Mucosa of rectum (tissue), 2 donors: ENCODE measurements around the gene ING5.
"Not testable (repeated sequence)": the region's sequence is repeated elsewhere in the genome, so short reads cannot be mapped to it uniquely, and the experiment has no call there.

ENCODE experiments used
- H3K27ac ChIP-seq, 2 donors: one replicate each; pipeline ENCODE4 v1.7.0; 2013; ENCODE audit warnings: inconsistent platforms in 2 of 2, low read depth in 2 of 2, low read length in 2 of 2
- H3K27me3 ChIP-seq, 2 donors: one replicate each; pipeline ENCODE4 v1.7.0; 2013; ENCODE audit warnings: low read length in 2 of 2; ENCODE audit not compliant: control insufficient read depth in 2 of 2, insufficient read depth in 2 of 2
- H3K36me3 ChIP-seq, 2 donors: one replicate each; pipeline ENCODE4 v1.7.0; 2013; ENCODE audit warnings: low read length in 2 of 2; ENCODE audit not compliant: control insufficient read depth in 2 of 2, insufficient read depth in 2 of 2
- H3K4me1 ChIP-seq, 2 donors: one replicate each; pipeline ENCODE4 v1.7.0; 2013; ENCODE audit warnings: low read length in 2 of 2, mild to moderate bottlenecking in 1 of 2; ENCODE audit not compliant: control insufficient read depth in 2 of 2, insufficient read depth in 2 of 2
- H3K4me3 ChIP-seq, 2 donors: one replicate each; pipeline ENCODE4 v1.7.0; 2013; ENCODE audit warnings: low read length in 2 of 2
- H3K9ac ChIP-seq, 2 donors: one replicate each; pipeline ENCODE4 v1.7.0; 2013; ENCODE audit warnings: low read length in 2 of 2, low read depth in 1 of 2, mild to moderate bottlenecking in 1 of 2
- H3K9me3 ChIP-seq, 2 donors: one replicate each; pipeline ENCODE4 v1.7.0; 2013; ENCODE audit warnings: low read length in 2 of 2; ENCODE audit not compliant: control insufficient read depth in 2 of 2
- donor health status: healthy.
- donor health status: Normal muscosa, but diverticular disease.

The ING5 gene

GRCh38 chr2:241753493-241753892 is 51.7 kb downstream of the ING5 start:
- H3K9me3 ChIP-seq, result no peaks in the 10 kb centered on the region
- H3K36me3 ChIP-seq, result peaks cover 27 to 36% of the 10 kb centered on the region in 2 donors
- H3K27me3 ChIP-seq, result no peaks in the 10 kb centered on the region
- H3K4me3 ChIP-seq, result no peak overlapping the region
- no peak overlapping the region for H3K9ac ChIP-seq
- no peak overlapping the region for H3K27ac ChIP-seq
- no peaks in the 10 kb centered on the region for H3K4me1 ChIP-seq

GRCh38 chr2:241754042-241754441 is 52.2 kb downstream of the ING5 start:
- Histone ChIP-seq H3K27me3 (no peaks in the 10 kb centered on the region), H3K4me3 (no peak overlapping the region), H3K4me1 (no peaks in the 10 kb centered on the region), H3K27ac (no peak overlapping the region), H3K9ac (no peak overlapping the region), H3K36me3 (peaks cover 28 to 32% of the 10 kb centered on the region in 2 donors), H3K9me3 (no peaks in the 10 kb centered on the region)

- no peak overlapping the region for H3K27ac ChIP-seq
- peaks cover 29 to 32% of the 10 kb centered on the region in 2 donors for H3K36me3 ChIP-seq
- H3K27me3 ChIP-seq, result no peaks in the 10 kb centered on the region
- no peak overlapping the region for H3K4me3 ChIP-seq
- no peaks in the 10 kb centered on the region for H3K4me1 ChIP-seq
- no peak overlapping the region for H3K9ac ChIP-seq
- no peaks in the 10 kb centered on the region for H3K9me3 ChIP-seq
Observed at GRCh38 chr2:241755166-241755565, 53.3 kb downstream of the ING5 start.

- Histone ChIP-seq H3K9me3 (peaks cover 0 to 2% of the 10 kb centered on the region in 2 donors), H3K4me1 (no peaks in the 10 kb centered on the region), H3K27me3 (no peaks in the 10 kb centered on the region), H3K4me3 (no peak overlapping the region), H3K27ac (no peak overlapping the region), H3K36me3 (peaks cover 35 to 38% of the 10 kb centered on the region in 2 donors), H3K9ac (no peak overlapping the region)
Observed at GRCh38 chr2:241755777-241756176, 53.9 kb downstream of the ING5 start.

GRCh38 chr2:241759067-241759807 is 57.4 kb downstream of the ING5 start:
- H3K36me3 ChIP-seq, result peaks cover 32 to 36% of the 10 kb centered on the region in 2 donors

GRCh38 chr2:241759893-241760292 is 58.1 kb downstream of the ING5 start:
- H3K27ac ChIP-seq, H3K9me3 ChIP-seq: not testable (repeated sequence)
- H3K36me3 ChIP-seq, result peaks cover 29 to 33% of the 10 kb centered on the region in 2 donors

More at GRCh38 chr2:241759067-241759807, 57.4 kb downstream of the ING5 start:
- Histone ChIP-seq H3K9ac (no peak overlapping the region), H3K27ac (no peak overlapping the region), H3K4me3 (no peak overlapping the region), H3K4me1 (no peaks in the 10 kb centered on the region), H3K27me3 (no peaks in the 10 kb centered on the region), H3K9me3 (peaks cover 0 to 2% of the 10 kb centered on the region in 2 donors)

GRCh38 chr2:241760301-241760771 is 58.5 kb downstream of the ING5 start:
- no peak overlapping the region for H3K27ac ChIP-seq
- H3K9ac ChIP-seq, result no peak overlapping the region
- peaks cover 26 to 31% of the 10 kb centered on the region in 2 donors for H3K36me3 ChIP-seq
- H3K4me3 ChIP-seq, result no peak overlapping the region
- peaks cover 0 to 2% of the 10 kb centered on the region in 2 donors for H3K9me3 ChIP-seq
- H3K27me3 ChIP-seq, result no peaks in the 10 kb centered on the region
- H3K4me1 ChIP-seq, result no peaks in the 10 kb centered on the region

More at GRCh38 chr2:241759893-241760292, 58.1 kb downstream of the ING5 start:
- H3K27me3 ChIP-seq, H3K4me1 ChIP-seq, H3K4me3 ChIP-seq, H3K9ac ChIP-seq: not testable (repeated sequence)

- H3K27me3 ChIP-seq, result no peaks in the 10 kb centered on the region
- no peak overlapping the region for H3K9ac ChIP-seq
- no peaks in the 10 kb centered on the region for H3K4me1 ChIP-seq
- H3K9me3 ChIP-seq, result peaks cover 0 to 2% of the 10 kb centered on the region in 2 donors
- peak overlapping the region in 1 of 2 donors; percentile 24 for H3K27ac ChIP-seq
- H3K4me3 ChIP-seq, result no peak overlapping the region
- peaks cover 14 to 23% of the 10 kb centered on the region in 2 donors for H3K36me3 ChIP-seq
Observed at GRCh38 chr2:241762321-241762932, 60.6 kb downstream of the ING5 start.

GRCh38 chr2:241762933-241763369 is 61.1 kb downstream of the ING5 start:
- no peak overlapping the region for H3K4me3 ChIP-seq
- H3K9ac ChIP-seq, result no peak overlapping the region
- peaks cover 0 to 2% of the 10 kb centered on the region in 2 donors for H3K9me3 ChIP-seq
- no peaks in the 10 kb centered on the region for H3K4me1 ChIP-seq
- H3K27me3 ChIP-seq, result no peaks in the 10 kb centered on the region
- H3K36me3 ChIP-seq, result peaks cover 14 to 23% of the 10 kb centered on the region in 2 donors
- peak overlapping the region in 1 of 2 donors; percentile 24 for H3K27ac ChIP-seq

- no peak overlapping the region for H3K27ac ChIP-seq
Observed at GRCh38 chr2:241763551-241764274, 61.9 kb downstream of the ING5 start.

More at GRCh38 chr2:241763551-241764274, 61.9 kb downstream of the ING5 start:
- Histone ChIP-seq H3K4me1 (no peaks in the 10 kb centered on the region), H3K9ac (no peak overlapping the region), H3K27me3 (no peaks in the 10 kb centered on the region), H3K9me3 (peaks cover 0 to 2% of the 10 kb centered on the region in 2 donors), H3K36me3 (peaks cover 14 to 23% of the 10 kb centered on the region in 2 donors), H3K4me3 (no peak overlapping the region)
